GM12878 (cell line): ENCODE results near the gene DLG1. TPM values are rescaled to one million over a fixed set of nuclear protein-coding genes. Genes with fewer than 3 reads are reported as not detected.

Experiments
- BACH1 ChIP-seq: fragments of 450-650 bp; IDR thresholded peaks from 2 replicates; pipeline ENCODE4 v1.6.1; 2017; ENCODE audit warnings: mild to moderate bottlenecking, borderline replicate concordance
- BCL11A ChIP-seq: IDR thresholded peaks from 2 replicates; pipeline ENCODE4 v1.6.1; 2011; ENCODE audit warnings: low read depth, low read length
- BCL3 ChIP-seq: IDR thresholded peaks from 2 replicates; pipeline ENCODE4 v1.6.1; 2011; ENCODE audit warnings: borderline replicate concordance, low read depth, mild to moderate bottlenecking, moderate library complexity, low read length; ENCODE audit not compliant: insufficient read depth, poor library complexity, severe bottlenecking
- CEBPZ ChIP-seq: fragments of 150-350 bp; IDR thresholded peaks from 2 replicates; pipeline ENCODE4 v1.6.1; 2016; ENCODE audit warnings: low read depth, low read length
- E2F4 ChIP-seq: IDR thresholded peaks from 2 replicates; pipeline ENCODE4 v1.6.1; 2012; ENCODE audit warnings: low read depth, low read length, improper control_type of control experiment
- E4F1 ChIP-seq: fragments of 450-650 bp; IDR thresholded peaks from 2 replicates; pipeline ENCODE4 v1.6.1; 2018; ENCODE audit warnings: borderline replicate concordance, mild to moderate bottlenecking; ENCODE audit not compliant: partially characterized antibody
- EED ChIP-seq: sonication (generic); IDR thresholded peaks from 2 replicates; pipeline ENCODE4 v1.6.1; 2016; ENCODE audit warnings: antibody characterized with exemption, low read depth
- FOXK2 ChIP-seq: fragments of 450-650 bp; IDR thresholded peaks from 2 replicates; pipeline ENCODE4 v1.6.1; 2017; ENCODE audit warnings: mild to moderate bottlenecking, moderate library complexity
- HDGF ChIP-seq: fragments of 450-650 bp; IDR thresholded peaks from 2 replicates; pipeline ENCODE4 v1.6.1; 2016; ENCODE audit warnings: antibody characterized with exemption
- IKZF2 ChIP-seq, 2 experiments: fragments of 450-650 bp; IDR thresholded peaks; 2 replicates each; pipeline ENCODE4 v1.6.1; 2017; ENCODE audit warnings: mild to moderate bottlenecking in 2 of 2, moderate library complexity in 2 of 2
- IRF5 ChIP-seq: fragments of 450-650 bp; IDR thresholded peaks from 2 replicates; pipeline ENCODE4 v1.6.1; 2017; ENCODE audit warnings: borderline replicate concordance
- MXI1 ChIP-seq: fragments of 150-350 bp; IDR thresholded peaks from 2 replicates; pipeline ENCODE4 v1.6.1; 2011; ENCODE audit warnings: low read depth, mild to moderate bottlenecking, inconsistent platforms, low read length, improper control_type of control experiment
- RCOR1 ChIP-seq: conservative IDR thresholded peaks from 2 replicates; pipeline ENCODE4 v1.6.1; 2012; ENCODE audit warnings: low read depth, low read length, improper control_type of control experiment
- RUNX3 ChIP-seq: IDR thresholded peaks from 2 replicates; pipeline ENCODE4 v1.6.1; 2012; ENCODE audit warnings: low read length, inconsistent platforms
- SMAD1 ChIP-seq: fragments of 450-650 bp; IDR thresholded peaks from 2 replicates; pipeline ENCODE4 v1.6.1; 2018; ENCODE audit warnings: mild to moderate bottlenecking, low read depth; ENCODE audit not compliant: partially characterized antibody
- SREBF2 ChIP-seq: IDR thresholded peaks from 2 replicates; pipeline ENCODE4 v1.6.1; 2012; ENCODE audit warnings: mild to moderate bottlenecking, low read length
- SRF ChIP-seq, 2 experiments: IDR thresholded peaks; 2 replicates each; pipeline ENCODE4 v1.6.1; 2011; ENCODE audit warnings: low read depth in 2 of 2, low read length in 2 of 2, mild to moderate bottlenecking in 1 of 2, moderate library complexity in 1 of 2
- SUZ12 ChIP-seq: fragments of 200-600 bp; sonication (generic); IDR thresholded peaks from one replicate; pipeline ENCODE4 v1.6.1; 2018; ENCODE audit warnings: antibody characterized with exemption, mild to moderate bottlenecking; ENCODE audit not compliant: unreplicated experiment
- TARDBP ChIP-seq: IDR thresholded peaks from 2 replicates; pipeline ENCODE4 v1.6.1; 2016; ENCODE audit warnings: borderline replicate concordance
- USF1 ChIP-seq: IDR thresholded peaks from 2 replicates; pipeline ENCODE4 v1.6.1; 2011; ENCODE audit warnings: borderline replicate concordance, low read depth, mild to moderate bottlenecking, moderate library complexity, mixed read lengths, low read length; ENCODE audit not compliant: insufficient read depth; ENCODE audit errors: extremely low read length
- ZNF207 ChIP-seq: fragments of 450-650 bp; IDR thresholded peaks from 2 replicates; pipeline ENCODE4 v1.6.1; 2014; ENCODE audit warnings: antibody characterized with exemption, mild to moderate bottlenecking, borderline replicate concordance
- polyA plus RNA-seq, 11 experiments: library from polyadenylated mRNA; depleted of rRNA in 4 of 11; unstranded in 6 of 11; stranded (reverse) in 5 of 11; fragments of >200 nt; fragmentation: Nextera tagmentation in 4 of 11; fragmentation: Illumina TruSeq in 1 of 11; extraction: Ambion mirVana in 4 of 11; extraction: Trizol in 1 of 11; gene quantifications; 1 replicate in 1 of 11; 2 replicates in 10 of 11; pipeline versions ENCODE4 v1.2.1 to v1.2.3, GENCODE V29; 2011 to 2016; ENCODE audit warnings: inconsistent platforms in 2 of 11, missing spikeins in 2 of 11, low read depth in 1 of 11
- total RNA-seq, 4 experiments: library from RNA; depleted of rRNA in 3 of 4; stranded (reverse); fragments of >200 nt in 3 of 4; fragmentation: Illumina TruSeq in 1 of 4; extraction: Trizol in 1 of 4; gene quantifications; 2 replicates each; pipeline versions ENCODE4 v1.2.1 to v1.2.3, GENCODE V29; 2013 to 2021

DLG1 gene
- total and polyA plus RNA-seq, 10 of the 15 experiments (the other 5 are each of a cell fraction or from before 2014, with no cell fraction given): 9.2 to 63.1 (median 40.1) TPM

- TF ChIP-seq CEBPZ (no peak), SREBF2 (no peak), RCOR1 (0 out of 2 replicates have a peak, but pooled peaks have one; percentile 30), USF1 (no peak), EED (peak; percentile 57; the same call in 1 of the 2 replicates), IKZF2 (IDR thresholded peaks at IDR 0.05) (peak; percentile 90 to 93), BCL11A (peak; percentile 76), MXI1 (no peak), BACH1 (peak; percentile 26; the same call in 1 of the 2 replicates), SRF (IDR thresholded peaks at IDR 0.05; ENCODE audit: low read depth in 2 of 2, low read length in 2 of 2) (peak in 1 of 2 experiments; percentile 62; a peak in 1 of 4 replicates), SUZ12 (no peak), BCL3 (no peak), FOXK2 (no peak), IRF5 (no peak), E4F1 (no peak), TARDBP (no peak), ZNF207 (no peak), RUNX3 (peak; percentile 98), SMAD1 (no peak), HDGF (no peak), E2F4 (no peak)
These were observed 7.4 kb upstream of the DLG1 start (continued) for GRCh38 chr3:197305854-197306253.
